Activated naive CD4-positive, alpha-beta T cell treated with anti-CD3 and anti-CD28 coated beads, Interleukin-2, amount 10 ng/mL, durations not matched to agents 7 days and 5 days (primary cell): ENCODE data around the gene TMEM30B.

Source experiments
- CTCF ChIA-PET: fragments of 350-600 bp; sonication (Branson Sonifier 250); formaldehyde crosslinking; loops from one replicate; lab custom pipeline; 2021; ENCODE audit warnings: antibody characterized with exemption; lab: Charles Lee
- DNase-seq: peaks from one replicate; pipeline ENCODE4 v3.0.0-alpha.2; 2020
- H3K27ac Mint-ChIP-seq: one replicate; pipeline ENCODE4 v1.8.0; 2021; ENCODE audit warnings: mild to moderate bottlenecking, moderate library complexity, mixed read lengths
- H3K27me3 Mint-ChIP-seq: one replicate; pipeline ENCODE4 v1.8.0; 2021; ENCODE audit warnings: mild to moderate bottlenecking, mixed read lengths
- H3K36me3 Mint-ChIP-seq: one replicate; pipeline ENCODE4 v1.8.0; 2021; ENCODE audit warnings: mixed read lengths
- H3K4me1 Mint-ChIP-seq: one replicate; pipeline ENCODE4 v1.8.0; 2021; ENCODE audit warnings: mixed read lengths
- H3K4me3 Mint-ChIP-seq: one replicate; pipeline ENCODE4 v1.8.0; 2021; ENCODE audit warnings: mild to moderate bottlenecking, moderate library complexity, mixed read lengths
- H3K9me3 Mint-ChIP-seq: one replicate; pipeline ENCODE4 v1.8.0; 2021; ENCODE audit warnings: mixed read lengths

Gene TMEM30B

DNA sequence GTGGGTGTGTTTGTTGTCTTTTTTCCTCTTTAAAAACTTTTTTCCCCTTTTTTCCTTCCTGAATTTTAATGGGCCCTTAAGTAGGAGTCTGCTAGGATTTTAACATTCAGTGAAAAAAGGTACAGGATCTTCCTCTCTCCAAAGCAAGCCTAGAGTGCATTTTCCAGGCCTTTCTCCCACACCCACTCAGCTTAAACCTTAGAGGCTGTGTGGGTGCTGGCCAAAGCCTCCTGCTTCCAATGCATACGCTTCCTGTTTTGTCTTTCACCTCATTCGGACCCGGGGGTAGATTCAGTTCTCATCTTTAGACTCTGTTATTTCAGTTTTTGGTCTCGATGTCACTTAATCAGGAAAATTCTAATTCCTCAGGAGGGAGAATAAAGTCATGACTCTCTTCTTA, 51.2 kb downstream of the TMEM30B start:
- Mint-ChIP-seq H3K4me3 (no peak overlapping the region), H3K27me3 (peaks cover 27% of the 10 kb centered on the region), H3K4me1 (no peaks in the 10 kb centered on the region), H3K9me3 (no peaks in the 10 kb centered on the region), H3K27ac (no peak overlapping the region), H3K36me3 (no peaks in the 10 kb centered on the region)
- DNase-seq, result no peak
- CTCF ChIA-PET, result no interaction called here

DNA sequence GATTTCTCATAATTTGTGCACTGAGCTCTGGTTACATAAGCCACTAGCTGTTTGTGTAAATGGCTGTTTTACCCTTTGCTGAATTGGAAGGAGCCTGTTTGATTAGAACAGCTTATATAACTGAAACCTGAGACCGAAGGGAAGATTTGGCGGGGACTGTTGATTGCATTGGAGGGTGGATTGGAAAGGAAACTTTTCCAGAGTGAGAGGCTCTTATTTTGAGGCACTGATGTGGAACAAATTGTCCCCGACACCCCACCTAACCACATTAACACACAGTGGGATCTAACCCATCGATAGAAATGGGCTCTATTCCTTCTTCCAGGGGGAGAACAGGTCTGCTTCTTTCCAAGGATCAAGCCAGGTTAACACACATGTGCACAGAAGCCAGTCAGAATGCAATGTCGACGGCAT, 51.7 kb downstream of the TMEM30B start:
- Mint-ChIP-seq H3K4me1 (no peaks in the 10 kb centered on the region), H3K36me3 (no peaks in the 10 kb centered on the region)

DNA sequence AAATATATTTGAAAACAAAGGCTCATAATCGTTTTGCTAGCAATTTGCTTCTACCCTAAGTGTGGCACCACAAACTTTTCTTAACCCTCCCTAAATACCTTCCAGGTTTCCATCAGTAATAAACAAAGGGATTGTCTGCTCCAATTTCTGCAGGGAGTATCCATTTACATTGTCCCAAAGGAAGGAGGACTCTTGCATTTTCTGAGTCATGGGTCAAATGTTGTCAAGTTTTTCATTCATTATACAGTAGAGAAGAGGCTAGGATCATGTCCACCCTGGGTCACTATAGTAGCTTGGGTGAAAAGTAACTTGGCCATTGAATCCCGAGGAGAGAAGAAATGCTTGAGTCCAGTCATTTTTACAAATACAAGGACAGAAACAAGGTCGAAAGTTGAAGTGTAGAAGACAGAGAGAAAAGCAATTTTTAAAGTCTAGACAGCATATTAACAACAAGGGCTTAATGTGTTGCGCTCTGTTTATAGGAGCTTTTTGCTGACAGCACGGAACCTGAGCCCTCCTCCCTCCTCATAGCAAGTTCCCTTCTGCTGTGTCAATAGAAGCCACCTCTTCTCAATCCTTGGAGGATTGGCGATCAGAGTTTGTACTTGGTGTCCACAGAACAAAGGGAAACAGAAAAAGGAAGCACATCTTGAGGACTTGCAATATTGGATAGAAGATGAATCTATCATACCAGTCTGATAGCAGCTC, 53.1 kb downstream of the TMEM30B start:
- no peaks in the 10 kb centered on the region for H3K9me3 Mint-ChIP-seq
- CTCF ChIA-PET, result no interaction called here
- no peak overlapping the region for H3K4me3 Mint-ChIP-seq
- peaks cover 40% of the 10 kb centered on the region for H3K27me3 Mint-ChIP-seq
- no peaks in the 10 kb centered on the region for H3K36me3 Mint-ChIP-seq
- H3K4me1 Mint-ChIP-seq, result no peaks in the 10 kb centered on the region
- H3K27ac Mint-ChIP-seq, result no peak overlapping the region
- no peak for DNase-seq

More for the DNA sequence above, 51.7 kb downstream of the TMEM30B start:
- Mint-ChIP-seq H3K27me3 (peaks cover 31% of the 10 kb centered on the region), H3K27ac (no peak overlapping the region), H3K9me3 (no peaks in the 10 kb centered on the region), H3K4me3 (no peak overlapping the region)
- no peak for DNase-seq
- CTCF ChIA-PET, result no interaction called here
